GM10248 (cell line): Measurements from ENCODE around the gene TOR3A.

Experiments used
- CTCF ChIA-PET: fragments of 300-600 bp; sonication (Branson Sonifier 250); formaldehyde crosslinking; extraction: SDS; loops from one replicate; lab custom pipeline; 2021; ENCODE audit warnings: antibody characterized with exemption; lab: Yijun Ruan, JAX
- POLR2A ChIA-PET: fragments of 350-650 bp; sonication (Branson Sonifier 250); formaldehyde crosslinking; extraction: SDS; loops from one replicate; lab custom pipeline; 2020; ENCODE audit warnings: antibody characterized with exemption; lab: Yijun Ruan, JAX
- DNase-seq: peaks from one replicate; pipeline ENCODE4 v3.0.0; 2012; ENCODE audit errors: extremely low spot score
- TF ChIP-seq, protein P1 (sequence below): IDR thresholded peaks from 2 replicates; pipeline ENCODE4 v1.5.1; 2012; ENCODE audit warnings: mild to moderate bottlenecking, low read depth; ENCODE audit errors: extremely low read depth, missing control alignments, control extremely low read depth

Gene TOR3A

DNA sequence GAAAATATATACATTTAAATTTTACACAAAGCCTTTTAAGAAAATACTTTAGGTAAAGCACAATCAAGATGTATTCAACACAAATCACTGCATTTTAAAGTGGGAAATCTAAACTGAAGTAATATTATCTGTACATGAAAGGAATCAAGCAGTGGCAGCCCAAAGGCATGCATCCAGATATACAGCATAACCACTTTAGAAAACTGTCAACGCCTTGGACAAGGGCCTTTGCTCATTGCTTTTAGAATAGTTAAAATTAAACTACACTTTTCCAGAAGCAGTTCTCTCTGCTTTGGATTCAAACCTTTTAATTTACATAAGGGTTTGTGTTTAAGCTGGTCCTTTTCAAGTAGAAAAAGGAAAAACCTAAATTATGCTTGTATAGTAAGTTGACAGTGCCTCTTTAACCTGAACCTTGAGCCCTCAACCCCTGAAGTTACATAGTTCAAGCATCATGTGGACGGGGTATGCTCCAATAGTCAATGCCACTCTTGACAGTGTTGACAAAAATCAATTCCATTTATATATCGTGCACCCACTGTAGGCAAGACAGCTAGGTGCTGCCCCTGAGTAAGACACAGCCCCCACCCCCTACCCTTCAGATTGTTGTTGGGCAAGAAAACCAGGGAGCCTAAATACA lies 22.9 kb downstream of the TOR3A start:
- POLR2A ChIA-PET: no interaction called here
- CTCF ChIA-PET: interaction anchor here (1.2 to 2.2 kb wide), 5 partner anchors 9 to 25 kb away, joined by 4 to 15 read pairs (median 5); no protein-coding TSS in a partner anchor
- TF ChIP-seq, protein P1, sequence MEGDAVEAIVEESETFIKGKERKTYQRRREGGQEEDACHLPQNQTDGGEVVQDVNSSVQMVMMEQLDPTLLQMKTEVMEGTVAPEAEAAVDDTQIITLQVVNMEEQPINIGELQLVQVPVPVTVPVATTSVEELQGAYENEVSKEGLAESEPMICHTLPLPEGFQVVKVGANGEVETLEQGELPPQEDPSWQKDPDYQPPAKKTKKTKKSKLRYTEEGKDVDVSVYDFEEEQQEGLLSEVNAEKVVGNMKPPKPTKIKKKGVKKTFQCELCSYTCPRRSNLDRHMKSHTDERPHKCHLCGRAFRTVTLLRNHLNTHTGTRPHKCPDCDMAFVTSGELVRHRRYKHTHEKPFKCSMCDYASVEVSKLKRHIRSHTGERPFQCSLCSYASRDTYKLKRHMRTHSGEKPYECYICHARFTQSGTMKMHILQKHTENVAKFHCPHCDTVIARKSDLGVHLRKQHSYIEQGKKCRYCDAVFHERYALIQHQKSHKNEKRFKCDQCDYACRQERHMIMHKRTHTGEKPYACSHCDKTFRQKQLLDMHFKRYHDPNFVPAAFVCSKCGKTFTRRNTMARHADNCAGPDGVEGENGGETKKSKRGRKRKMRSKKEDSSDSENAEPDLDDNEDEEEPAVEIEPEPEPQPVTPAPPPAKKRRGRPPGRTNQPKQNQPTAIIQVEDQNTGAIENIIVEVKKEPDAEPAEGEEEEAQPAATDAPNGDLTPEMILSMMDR: no peak
- DNase-seq: no peak

GRCh38 chr1:179105393-179105792 lies 23.5 kb downstream of the TOR3A start:
- POLR2A ChIA-PET: no interaction called here
- CTCF ChIA-PET: interaction anchor here (0.8 to 2.3 kb wide), 9 partner anchors 10 to 265 kb away, joined by 4 to 15 read pairs (median 5); no protein-coding TSS in a partner anchor
- TF ChIP-seq, protein P1: no peak
- DNase-seq: no peak

- POLR2A ChIA-PET: interaction anchor here (1.1 kb wide), 1 partner anchor 23 kb away, joined by 3 read pairs; no protein-coding TSS in a partner anchor
- CTCF ChIA-PET: interaction anchor here (0.9 to 2.3 kb wide), 4 partner anchors 10 to 86 kb away, joined by 3 to 5 read pairs (median 3); no protein-coding TSS in a partner anchor
- TF ChIP-seq, protein P1: no peak
- no peak for DNase-seq
These were observed 26.1 kb downstream of the TOR3A start for GRCh38 chr1:179107706-179108629.

DNA sequence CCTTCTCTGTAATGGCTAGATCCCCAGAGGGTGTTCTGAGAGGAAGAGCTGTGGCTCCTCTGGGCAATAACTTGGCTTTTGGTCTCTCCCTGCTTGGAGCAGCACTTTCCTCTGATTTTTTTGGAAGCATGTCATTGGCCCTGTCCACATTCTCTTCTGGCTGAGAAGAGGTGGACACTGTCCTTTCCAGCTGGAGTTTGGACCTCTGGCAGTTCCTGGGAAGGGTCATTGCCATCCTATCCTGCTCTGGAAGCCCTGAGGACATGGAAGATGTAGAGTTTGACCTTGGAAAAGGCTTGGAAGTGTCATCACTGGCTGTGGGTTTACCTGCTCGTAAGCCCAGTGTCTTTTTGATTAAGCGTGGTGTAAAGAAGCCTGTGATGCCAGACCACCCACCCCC lies 26.8 kb downstream of the TOR3A start:
- DNase-seq: no peak
- CTCF ChIA-PET: interaction anchor here (0.9 to 1.3 kb wide), 3 partner anchors 11 to 85 kb away, joined by 3 read pairs; no protein-coding TSS in a partner anchor
- TF ChIP-seq, protein P1: no peak
- POLR2A ChIA-PET: interaction anchor here (1.1 kb wide), 1 partner anchor 23 kb away, joined by 3 read pairs; no protein-coding TSS in a partner anchor

- ChIA-PET POLR2A (no interaction called here), CTCF (interaction anchor here (1.7 kb wide), 1 partner anchor 37 kb away, joined by 4 read pairs; no protein-coding TSS in a partner anchor)
- TF ChIP-seq, protein P1: no peak
- DNase-seq: no peak
These were observed 33.3 kb downstream of the TOR3A start for GRCh38 chr1:179115181-179115580.

GRCh38 chr1:179119513-179119912 lies 37.6 kb downstream of the TOR3A start:
- DNase-seq: no peak
- ChIA-PET POLR2A (interaction anchor here (1.4 kb wide), 1 partner anchor 246 kb away, joined by 3 read pairs; the partner anchor contains the start of gene AXDND1), CTCF (interaction anchor here (1.1 to 3.2 kb wide), 9 partner anchors 7 to 695 kb away, joined by 3 to 46 read pairs (median 9); partner anchors contain the start of gene SOAT1)
- TF ChIP-seq, protein P1: no peak
